HCT116 (cell line): ENCODE measurements around the gene ZDHHC14. TPM values are rescaled to one million over a fixed set of nuclear protein-coding genes. Genes with fewer than 3 reads are reported as not detected.

Experiments
- ATAC-seq: fragments of 200-7000 bp; cut with Tn5 transposase; 2 replicates; pipeline ENCODE4 v1.9.1; 2020; ENCODE audit warnings: mild to moderate bottlenecking, moderate library complexity
- BruUV-seq: library from RNA; stranded (reverse); fragments of 400-500 nt; replicated peaks from 2 replicates; lab custom pipeline; 2021; lab: Mats Ljungman, UMichigan
- CTCF ChIA-PET: fragments of 300-600 bp; sonication (Branson Sonifier 250); formaldehyde crosslinking; loops from one replicate; lab custom pipeline; 2021; ENCODE audit warnings: antibody characterized with exemption; lab: Charles Lee
- POLR2A ChIA-PET: fragments of 300-600, 350-600 bp; sonication (Branson Sonifier 250); formaldehyde crosslinking; loops from one replicate; lab custom pipeline; 2021; ENCODE audit warnings: antibody characterized with exemption; lab: Charles Lee
- RAD21 ChIA-PET, 2 experiments: fragments of 300-600 bp; sonication (Branson Sonifier 250); formaldehyde crosslinking; loops; one replicate each; lab custom pipeline; 2023; ENCODE audit warnings: low total read pairs in 2 of 2; ENCODE audit not compliant: uncharacterized antibody in 2 of 2, unreplicated experiment in 2 of 2, low non-redundant PET in 1 of 2; lab: Charles Lee
- DNase-seq: peaks from one replicate; pipeline ENCODE4 v3.0.0-alpha.2; 2010; ENCODE audit warnings: low read depth, low spot score
- H2AFZ ChIP-seq: fragments of 200-600 bp; shearing (Covaris generic), sonication (generic); 2 replicates; pipeline ENCODE4 v1.6.1; 2017; ENCODE audit warnings: low read depth, mixed run types, mixed read lengths, antibody characterized with exemption, low read length; ENCODE audit not compliant: poor library complexity, severe bottlenecking
- H3K27ac ChIP-seq: 2 replicates; pipeline ENCODE4 v1.5.1; 2012; ENCODE audit warnings: low read depth, low read length
- H3K27me3 ChIP-seq: fragments of 200-600 bp; sonication (generic); 2 replicates; pipeline ENCODE4 v1.6.1; 2016; ENCODE audit warnings: mixed run types, low read length, mixed read lengths; ENCODE audit not compliant: insufficient read depth
- H3K36me3 ChIP-seq, 2 experiments: fragments of 200-500 bp in 1 of 2; fragments of 200-600 bp in 1 of 2; sonication (Bioruptor generic) in 1 of 2; sonication (generic) in 1 of 2; 2 replicates each; pipeline versions ENCODE4 v1.5.1 to v1.6.1; 2014 to 2016; ENCODE audit warnings: low read length in 2 of 2, inconsistent platforms in 1 of 2, mixed read lengths in 1 of 2, mixed run types in 1 of 2; ENCODE audit not compliant: insufficient read depth in 2 of 2, control insufficient read depth in 1 of 2
- H3K4me1 ChIP-seq, 2 experiments: fragments of 200-600 bp in 1 of 2; sonication (generic) in 1 of 2; 2 replicates each; pipeline versions ENCODE4 v1.5.1 to v1.6.1; 2012 to 2017; ENCODE audit warnings: low read length in 2 of 2, inconsistent platforms in 1 of 2, mild to moderate bottlenecking in 1 of 2, mixed read lengths in 1 of 2, mixed run types in 1 of 2, moderate library complexity in 1 of 2; ENCODE audit not compliant: insufficient read depth in 2 of 2, control insufficient read depth in 1 of 2
- H3K4me2 ChIP-seq: fragments of 200-600 bp; sonication (generic); 2 replicates; pipeline ENCODE4 v1.6.1; 2017; ENCODE audit warnings: mixed run types, low read length, mixed read lengths
- H3K4me3 ChIP-seq, 2 experiments: fragments of 200-600 bp in 1 of 2; sonication (generic) in 1 of 2; replicated peaks in 1 of 2; 2 replicates each; pipeline ENCODE4 v1.5.1; 2011 to 2016; ENCODE audit warnings: low read length in 2 of 2, control low read depth in 1 of 2, low read depth in 1 of 2, mild to moderate bottlenecking in 1 of 2, mixed read lengths in 1 of 2, mixed run types in 1 of 2
- H3K79me2 ChIP-seq: fragments of 200-600 bp; sonication (generic); 2 replicates; pipeline ENCODE4 v1.6.1; 2017; ENCODE audit warnings: mild to moderate bottlenecking, mixed run types, low read length, moderate library complexity, mixed read lengths; ENCODE audit not compliant: insufficient read depth
- H3K9ac ChIP-seq: fragments of 200-600 bp; sonication (generic); 2 replicates; pipeline ENCODE4 v1.6.1; 2016; ENCODE audit warnings: low read length, mixed read lengths
- H3K9me2 ChIP-seq: fragments of 200-600 bp; sonication (generic), shearing (Covaris generic); 2 replicates; pipeline ENCODE4 v1.6.1; 2017; ENCODE audit warnings: mixed run types, mild to moderate bottlenecking, moderate library complexity; ENCODE audit not compliant: insufficient read depth
- H3K9me3 ChIP-seq, 2 experiments: fragments of 200-500 bp in 1 of 2; fragments of 200-600 bp in 1 of 2; sonication (Bioruptor generic) in 1 of 2; sonication (generic) in 1 of 2; 2 replicates each; pipeline ENCODE4 v1.6.1; 2014 to 2017; ENCODE audit warnings: low read length in 2 of 2, mixed read lengths in 2 of 2, inconsistent platforms in 1 of 2, low read depth in 1 of 2, mild to moderate bottlenecking in 1 of 2, mixed run types in 1 of 2, moderate library complexity in 1 of 2; ENCODE audit not compliant: control insufficient read depth in 1 of 2, insufficient read depth in 1 of 2
- H4K20me1 ChIP-seq: fragments of 200-600 bp; sonication (generic), shearing (Covaris generic); 2 replicates; pipeline ENCODE4 v1.6.1; 2017; ENCODE audit warnings: mixed run types, mild to moderate bottlenecking, moderate library complexity; ENCODE audit not compliant: insufficient read depth
- CEBPB ChIP-seq: IDR thresholded peaks from 2 replicates; pipeline ENCODE4 v1.6.1; 2012; ENCODE audit warnings: low read depth
- EGR1 ChIP-seq: IDR thresholded peaks from 2 replicates; pipeline ENCODE4 v1.6.1; 2012; ENCODE audit warnings: low read depth
- ELF1 ChIP-seq: IDR thresholded peaks from 2 replicates; pipeline ENCODE4 v1.6.1; 2012; ENCODE audit warnings: low read depth, borderline replicate concordance
- EZH2 ChIP-seq: fragments of 200-600 bp; sonication (generic); IDR thresholded peaks from 2 replicates; pipeline ENCODE4 v1.6.1; 2017; ENCODE audit warnings: antibody characterized with exemption, mixed run types
- EZH2phosphoT487 ChIP-seq: fragments of 200-600 bp; IDR thresholded peaks from 2 replicates; pipeline ENCODE4 v1.6.1; 2018; ENCODE audit warnings: antibody characterized with exemption, borderline replicate concordance
- FOSL1 ChIP-seq: IDR thresholded peaks from 2 replicates; pipeline ENCODE4 v1.6.1; 2012; ENCODE audit warnings: low read depth
- JUND ChIP-seq: IDR thresholded peaks from 2 replicates; pipeline ENCODE4 v1.6.1; 2012
- POLR2A ChIP-seq: IDR thresholded peaks from 2 replicates; pipeline ENCODE4 v1.7.0; 2011; ENCODE audit warnings: borderline replicate concordance; ENCODE audit not compliant: insufficient read depth, insufficient read length; ENCODE audit errors: extremely low read depth
- POLR2AphosphoS5 ChIP-seq: IDR thresholded peaks from 2 replicates; pipeline ENCODE4 v1.6.1; 2011; ENCODE audit warnings: mild to moderate bottlenecking, low read depth, low read length, moderate library complexity
- REST ChIP-seq: IDR thresholded peaks from 2 replicates; pipeline ENCODE4 v1.6.1; 2012; ENCODE audit warnings: low read depth
- SIN3A ChIP-seq: IDR thresholded peaks from 2 replicates; pipeline ENCODE4 v1.6.1; 2012; ENCODE audit warnings: low read depth
- SP1 ChIP-seq: IDR thresholded peaks from 2 replicates; pipeline ENCODE4 v1.6.1; 2012; ENCODE audit warnings: low read depth
- YY1 ChIP-seq: IDR thresholded peaks from 2 replicates; pipeline ENCODE4 v1.6.1; 2011; ENCODE audit warnings: low read length, low read depth, moderate library complexity, mild to moderate bottlenecking; ENCODE audit not compliant: insufficient replicate concordance; ENCODE audit errors: extremely low read depth
- ZFX ChIP-seq: fragments of 450-650 bp; IDR thresholded peaks from 2 replicates; pipeline ENCODE4 v1.6.1; 2017
- intact Hi-C: fragments of 100-400 bp; cut with micrococcal nuclease; formaldehyde crosslinking; loops from 2 replicates; pipeline ENCODE4 v1.10.0; 2022
- total RNA-seq: library from RNA; stranded (reverse); gene quantifications from one replicate; pipeline ENCODE4 v1.2.1, GENCODE V29; 2021; ENCODE audit not compliant: unreplicated experiment
- TF ChIP-seq, protein P1 (sequence below): IDR thresholded peaks from 2 replicates; pipeline ENCODE4 v1.6.1; 2012

The ZDHHC14 gene
- total RNA-seq, 1 experiment from 2014 or later: 5.3 TPM

GRCh38 chr6:157411368-157411767 is 30.4 kb downstream of the ZDHHC14 start:
- no peaks in the 10 kb centered on the region for H3K27me3 ChIP-seq
- ChIA-PET POLR2A (interaction anchor here (1.1 kb wide), 1 partner anchor 18 kb away, joined by 3 read pairs; no protein-coding TSS in a partner anchor), CTCF (no interaction called here), RAD21 (no interaction called here)
- no peak overlapping the region for H2AFZ ChIP-seq
- no peaks in the 10 kb centered on the region for H3K4me1 ChIP-seq
- intact Hi-C loops: no loop called here
- H3K27ac ChIP-seq: no peak overlapping the region
- no peaks in the 10 kb centered on the region for H3K79me2 ChIP-seq
- TF ChIP-seq YY1 (no peak), CEBPB (no peak), SP1 (no peak), EGR1 (no peak)
- BruUV-seq: no TSS peak
- no peaks in the 10 kb centered on the region for H3K36me3 ChIP-seq
- no peak overlapping the region for H3K4me3 ChIP-seq
- H3K9ac ChIP-seq: no peak overlapping the region
- no peak overlapping the region for H3K4me2 ChIP-seq
- H3K9me2 ChIP-seq: no peaks in the 10 kb centered on the region
- H4K20me1 ChIP-seq: no peaks in the 10 kb centered on the region
- H3K9me3 ChIP-seq: no peaks in the 10 kb centered on the region
- DNase-seq (no peak), ATAC-seq (no peak)

- Histone ChIP-seq H4K20me1 (no peaks in the 10 kb centered on the region), H3K27me3 (no peaks in the 10 kb centered on the region), H3K36me3 (no peaks in the 10 kb centered on the region), H3K9me3 (no peaks in the 10 kb centered on the region), H3K4me3 (no peak overlapping the region), H3K27ac (no peak overlapping the region), H3K4me1 (no peaks in the 10 kb centered on the region), H2AFZ (no peak overlapping the region), H3K4me2 (no peak overlapping the region), H3K9ac (no peak overlapping the region), H3K9me2 (no peaks in the 10 kb centered on the region), H3K79me2 (no peaks in the 10 kb centered on the region)
- ChIA-PET POLR2A (no interaction called here), RAD21 (no interaction called here), CTCF (no interaction called here)
- no peak for DNase-seq
- BruUV-seq: no TSS peak
- no peak for ATAC-seq
- TF ChIP-seq POLR2A (no peak), EZH2phosphoT487 (no peak), SIN3A (no peak), YY1 (no peak), CEBPB (no peak), ELF1 (no peak), REST (no peak), ZFX (no peak), JUND (no peak), SP1 (no peak), EZH2 (no peak), POLR2AphosphoS5 (no peak), EGR1 (no peak), FOSL1 (no peak)
- TF ChIP-seq, protein P1, sequence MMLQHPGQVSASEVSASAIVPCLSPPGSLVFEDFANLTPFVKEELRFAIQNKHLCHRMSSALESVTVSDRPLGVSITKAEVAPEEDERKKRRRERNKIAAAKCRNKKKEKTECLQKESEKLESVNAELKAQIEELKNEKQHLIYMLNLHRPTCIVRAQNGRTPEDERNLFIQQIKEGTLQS: no peak
- intact Hi-C loops: no loop called here
Observed at GRCh38 chr6:157412791-157413190, 31.8 kb downstream of the ZDHHC14 start.
